Brain microvascular endothelial cell (primary cell): Measurements from ENCODE around the gene TEX51.

Source experiments
- DNase-seq: peaks from one replicate; pipeline ENCODE4 v3.0.0-alpha.2; 2020
- H3K27ac ChIP-seq: fragments of 250-450 bp; sonication (Bioruptor Pico); 2 replicates; pipeline ENCODE4 v1.5.1; 2020; ENCODE audit warnings: mild to moderate bottlenecking, moderate library complexity
- H3K27me3 ChIP-seq: fragments of 250-450 bp; sonication (Bioruptor Pico); replicated peaks from 2 replicates; pipeline ENCODE4 v1.5.1; 2020; ENCODE audit warnings: mild to moderate bottlenecking
- H3K36me3 ChIP-seq: fragments of 250-450 bp; sonication (Bioruptor Pico); replicated peaks from 2 replicates; pipeline ENCODE4 v1.5.1; 2020; ENCODE audit warnings: mild to moderate bottlenecking
- H3K4me3 ChIP-seq: 2 replicates; pipeline ENCODE4 v1.5.1; 2011; ENCODE audit warnings: low read depth, mild to moderate bottlenecking, control low read depth, low read length, moderate library complexity
- in situ Hi-C: cut with HindIII; loops from 2 replicates; pipeline ENCODE4 v1.10.0; 2017; ENCODE audit warnings: low sequenced_read_pairs, low pct_ligation_motif_present
- TF ChIP-seq, protein P1 (sequence below): IDR thresholded peaks from 2 replicates; pipeline ENCODE4 v1.5.1; 2011; ENCODE audit warnings: low read depth, mild to moderate bottlenecking, moderate library complexity, low read length, control low read depth, inconsistent platforms; ENCODE audit errors: missing control alignments

Gene TEX51

DNA sequence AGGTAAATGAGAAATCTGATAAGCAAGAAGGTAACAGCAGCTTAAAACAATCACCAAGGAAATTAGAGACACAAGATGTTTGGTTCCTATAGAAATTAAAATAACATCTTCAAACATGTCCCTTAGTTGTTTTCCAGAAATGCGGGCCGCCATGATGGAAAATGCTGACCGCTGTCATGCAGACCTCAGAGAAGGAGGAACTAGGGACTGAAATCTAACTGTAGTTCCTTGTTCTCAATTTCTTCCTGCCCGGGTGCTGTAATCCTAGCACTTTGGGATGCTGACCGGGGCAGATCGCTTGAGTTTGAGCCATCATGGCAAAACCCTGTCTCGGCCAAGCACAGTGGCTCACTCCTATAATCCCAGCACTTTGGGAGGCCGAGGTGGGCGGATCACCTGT is 51.1 kb downstream of the TEX51 start:
- in situ Hi-C loops, result no loop called here
- H3K4me3 ChIP-seq, result no peak overlapping the region
- H3K27me3 ChIP-seq, result no peaks in the 10 kb centered on the region
- TF ChIP-seq, protein P1, sequence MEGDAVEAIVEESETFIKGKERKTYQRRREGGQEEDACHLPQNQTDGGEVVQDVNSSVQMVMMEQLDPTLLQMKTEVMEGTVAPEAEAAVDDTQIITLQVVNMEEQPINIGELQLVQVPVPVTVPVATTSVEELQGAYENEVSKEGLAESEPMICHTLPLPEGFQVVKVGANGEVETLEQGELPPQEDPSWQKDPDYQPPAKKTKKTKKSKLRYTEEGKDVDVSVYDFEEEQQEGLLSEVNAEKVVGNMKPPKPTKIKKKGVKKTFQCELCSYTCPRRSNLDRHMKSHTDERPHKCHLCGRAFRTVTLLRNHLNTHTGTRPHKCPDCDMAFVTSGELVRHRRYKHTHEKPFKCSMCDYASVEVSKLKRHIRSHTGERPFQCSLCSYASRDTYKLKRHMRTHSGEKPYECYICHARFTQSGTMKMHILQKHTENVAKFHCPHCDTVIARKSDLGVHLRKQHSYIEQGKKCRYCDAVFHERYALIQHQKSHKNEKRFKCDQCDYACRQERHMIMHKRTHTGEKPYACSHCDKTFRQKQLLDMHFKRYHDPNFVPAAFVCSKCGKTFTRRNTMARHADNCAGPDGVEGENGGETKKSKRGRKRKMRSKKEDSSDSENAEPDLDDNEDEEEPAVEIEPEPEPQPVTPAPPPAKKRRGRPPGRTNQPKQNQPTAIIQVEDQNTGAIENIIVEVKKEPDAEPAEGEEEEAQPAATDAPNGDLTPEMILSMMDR, result no peak
- no peak for DNase-seq
- H3K36me3 ChIP-seq, result no peaks in the 10 kb centered on the region
- H3K27ac ChIP-seq, result no peak overlapping the region

DNA sequence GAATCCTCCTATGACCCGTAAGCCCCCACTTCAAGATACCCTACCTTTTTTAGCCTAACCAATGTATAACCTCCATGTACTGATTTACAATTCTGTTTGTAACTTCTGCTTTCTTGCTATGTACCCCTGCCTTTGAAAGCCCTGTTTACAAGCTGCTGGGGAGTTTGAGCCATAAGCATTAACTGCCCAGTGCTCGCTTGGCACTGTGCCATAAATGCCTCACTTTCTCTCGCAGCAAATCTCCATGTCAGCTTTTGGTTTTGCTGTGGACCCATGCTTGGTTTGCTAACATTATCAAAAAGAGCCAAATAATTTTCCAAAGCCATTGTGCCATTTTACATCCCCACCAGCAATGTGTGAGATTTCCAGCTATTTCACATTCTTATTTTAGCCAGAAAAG is 51.8 kb downstream of the TEX51 start:
- Histone ChIP-seq H3K36me3 (no peaks in the 10 kb centered on the region), H3K4me3 (no peak overlapping the region), H3K27ac (no peak overlapping the region), H3K27me3 (no peaks in the 10 kb centered on the region)
- TF ChIP-seq, protein P1, result no peak
- in situ Hi-C loops, result no loop called here
- no peak for DNase-seq
